Kasumi-1 (cell line): ENCODE data around the gene AGAP5.
A peak's percentile ranks its signal among the peaks of the same experiment; 100 is the strongest.

Source experiments
- DNase-seq, 2 experiments: peaks; one replicate each; lab custom pipeline; 2025; lab: John Stamatoyannopoulos, UW

Gene AGAP5

GRCh38 chr10:73653701-73654100 lies 44.2 kb downstream of the AGAP5 start:
- peak; percentile 83 to 92 for DNase-seq

GRCh38 chr10:73653195-73653594 lies 44.7 kb downstream of the AGAP5 start:
- DNase-seq: no peak

DNA sequence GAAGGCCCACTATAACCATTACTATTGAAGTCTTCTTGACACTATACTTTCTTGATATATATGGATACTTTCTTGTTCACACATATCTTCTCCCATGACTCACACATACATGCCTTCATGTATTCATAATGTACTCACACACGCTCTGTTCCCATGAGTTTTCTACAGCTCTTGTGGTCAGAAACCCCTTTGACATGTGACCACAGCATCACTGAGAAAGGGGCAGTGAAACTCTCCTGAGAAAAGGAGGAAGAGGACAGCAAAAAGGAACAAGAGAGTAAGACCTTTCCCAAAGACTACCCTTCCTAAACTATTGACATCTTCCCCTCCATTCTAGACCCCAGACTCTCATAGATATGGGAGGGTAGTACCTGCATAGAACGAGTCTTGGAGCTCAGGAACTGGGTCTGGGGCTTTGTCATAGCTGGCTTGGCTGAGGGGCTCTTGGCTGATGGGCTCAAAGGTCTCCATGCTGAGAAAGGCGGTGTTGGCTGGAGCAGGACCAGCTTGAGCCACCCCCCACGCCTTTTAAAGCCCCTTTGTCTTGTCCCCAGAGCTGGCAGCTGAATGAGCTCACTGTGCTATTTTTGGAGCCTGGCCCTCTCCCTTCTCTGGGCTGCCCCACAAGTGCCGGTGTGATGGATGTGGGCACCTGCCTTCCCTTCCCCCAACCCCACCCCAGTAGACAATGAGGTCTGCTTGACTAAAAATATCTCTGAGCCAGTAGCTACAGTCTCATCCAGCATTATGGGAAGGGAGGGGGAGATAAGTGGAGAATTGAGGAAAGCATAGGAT lies 47.2 kb downstream of the AGAP5 start:
- no peak for DNase-seq

DNA sequence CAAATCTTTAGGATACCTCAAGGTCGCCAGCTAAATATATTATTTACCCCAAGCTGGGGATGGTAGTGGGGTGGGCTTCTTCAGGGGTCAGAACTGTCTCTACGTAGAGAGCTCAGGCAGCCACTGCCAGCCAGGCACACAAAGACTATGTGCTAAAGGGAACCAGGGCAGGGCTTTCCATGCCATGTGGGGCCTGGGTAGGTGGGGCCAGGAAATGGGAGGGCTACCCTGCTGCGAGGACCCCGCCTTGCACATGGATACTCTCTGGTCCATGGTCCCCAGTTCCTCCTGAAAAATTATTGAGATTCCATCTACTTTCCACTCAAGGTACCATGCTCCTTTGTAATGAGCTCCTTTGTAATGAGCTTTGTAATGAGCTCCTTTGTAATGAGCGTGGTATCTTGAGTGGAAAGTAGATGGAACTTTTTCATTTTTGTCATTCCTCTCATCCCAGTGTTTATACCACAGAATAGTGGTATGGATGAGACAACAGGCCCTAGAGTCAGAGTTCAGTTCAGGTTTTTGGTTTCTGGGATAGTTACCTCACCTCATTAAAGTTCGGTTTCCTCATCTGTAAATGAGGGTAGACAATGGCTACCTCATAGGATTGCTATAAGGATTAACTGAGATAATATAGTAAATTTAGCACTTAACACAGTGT lies 47.9 kb downstream of the AGAP5 start:
- DNase-seq: no peak

DNA sequence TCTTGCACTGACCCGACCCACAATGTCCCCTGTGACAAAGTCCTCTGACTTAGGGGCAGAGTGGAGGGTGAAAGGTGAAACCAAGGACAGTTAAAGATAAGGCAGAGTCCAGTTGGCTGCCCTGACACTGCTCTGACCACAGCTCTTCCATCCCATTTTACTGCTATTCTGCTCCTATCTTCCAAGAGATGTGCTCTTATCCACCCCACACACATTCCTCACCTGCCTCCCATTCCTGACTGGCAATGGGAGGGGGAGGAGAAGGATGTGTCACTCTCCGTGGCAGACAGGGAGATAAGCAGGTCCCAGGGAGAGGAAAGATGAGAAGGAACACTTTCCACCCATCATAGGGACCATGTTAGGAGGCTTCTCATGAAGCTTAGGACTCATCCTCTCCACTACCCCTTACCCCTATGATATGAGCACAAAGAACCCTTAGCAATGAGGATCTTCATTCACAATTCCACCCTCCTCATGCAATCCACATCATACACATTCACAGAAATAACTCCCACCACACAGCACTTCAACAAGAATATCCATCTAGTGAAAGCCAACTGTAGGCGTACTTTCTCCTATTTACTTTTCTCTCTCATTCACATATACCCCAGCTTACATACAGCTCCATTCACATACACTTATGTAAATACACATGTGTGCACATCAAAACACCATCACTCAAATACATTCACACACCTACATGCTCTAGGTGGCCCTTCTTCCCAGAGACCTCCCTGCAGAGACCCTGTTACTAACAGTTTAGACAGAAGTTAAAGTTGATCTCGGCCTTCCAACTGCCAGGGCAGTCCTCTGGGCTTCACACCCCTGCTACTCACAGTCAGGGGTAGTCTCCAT lies 48.7 kb downstream of the AGAP5 start:
- DNase-seq: no peak

GRCh38 chr10:73647875-73648651 lies 49.8 kb downstream of the AGAP5 start:
- no peak for DNase-seq

DNA sequence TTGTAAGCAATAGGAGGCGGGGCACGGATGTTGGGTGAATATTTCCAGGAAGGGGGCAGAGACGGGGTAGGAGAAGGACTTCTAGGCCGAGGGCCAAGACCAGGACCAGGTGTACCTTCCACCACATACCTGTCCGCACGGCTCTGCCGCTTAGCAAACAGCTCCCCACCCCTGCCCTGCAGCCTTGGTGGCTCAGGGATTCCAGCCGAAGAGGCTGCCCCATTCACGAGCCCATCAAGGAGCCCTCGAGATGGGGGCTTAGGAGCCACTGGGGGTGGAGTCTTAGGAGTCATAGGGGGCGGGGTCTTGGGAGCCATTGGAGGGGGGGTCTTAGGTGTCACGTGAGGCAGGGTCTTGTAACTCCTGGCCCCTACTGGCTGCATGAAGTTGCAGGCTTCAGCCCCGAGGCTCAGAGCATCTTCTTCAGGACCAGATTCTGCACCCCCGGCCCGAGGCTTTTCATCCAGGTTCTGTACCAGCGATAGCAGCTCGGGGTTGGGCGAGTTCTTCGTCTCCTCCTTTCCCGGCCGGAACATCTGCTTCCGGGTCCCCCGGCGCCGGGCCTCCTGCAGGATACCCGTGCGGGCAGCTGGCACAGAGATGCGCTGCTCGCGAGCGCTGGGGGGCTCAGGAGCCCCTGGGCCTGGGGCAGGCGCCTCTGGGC lies 50.6 kb downstream of the AGAP5 start:
- no peak for DNase-seq

DNA sequence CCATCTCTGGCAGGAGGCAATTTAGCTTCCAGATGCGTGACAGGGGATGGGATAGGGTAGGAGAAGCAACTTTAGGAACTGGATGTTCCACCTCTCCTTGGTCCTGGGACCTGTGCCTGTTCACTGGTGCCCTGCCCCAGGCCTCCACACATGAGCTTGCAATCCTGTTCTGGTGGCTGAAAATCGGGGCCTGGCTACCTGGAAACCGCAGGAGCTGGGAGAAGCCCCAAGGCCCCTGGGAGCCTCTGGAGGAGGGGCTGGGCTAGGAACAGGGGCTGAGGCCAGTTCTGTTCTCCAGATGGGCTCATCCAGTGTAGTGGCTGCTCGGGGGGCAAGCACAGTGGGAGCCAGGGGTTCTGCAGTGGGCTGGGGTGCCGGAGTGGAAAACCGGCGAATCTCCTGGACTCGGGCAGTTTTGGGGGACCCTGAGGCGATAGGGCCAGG lies 51.3 kb downstream of the AGAP5 start:
- DNase-seq: no peak

DNA sequence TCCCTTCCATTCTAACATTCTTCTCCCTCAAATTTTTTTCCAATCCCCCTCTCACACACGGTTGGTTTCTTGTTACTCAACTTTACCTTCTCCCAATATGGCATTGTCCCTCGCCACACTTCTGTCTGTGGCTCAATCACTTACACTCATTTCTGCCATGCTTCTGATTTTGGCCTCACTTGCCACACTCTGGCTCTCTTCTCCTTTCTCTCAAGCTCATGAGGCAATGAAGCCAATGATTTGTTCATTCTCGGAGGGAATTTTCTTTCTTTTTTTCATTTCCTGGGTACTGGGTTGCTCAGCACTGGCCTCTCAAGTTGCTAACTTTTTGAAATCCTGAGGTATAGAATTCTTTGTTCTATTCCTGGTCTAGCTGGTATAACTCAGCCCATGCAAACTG lies 52.7 kb downstream of the AGAP5 start:
- no peak for DNase-seq

GRCh38 chr10:73644767-73645166 lies 53.1 kb downstream of the AGAP5 start:
- no peak for DNase-seq

DNA sequence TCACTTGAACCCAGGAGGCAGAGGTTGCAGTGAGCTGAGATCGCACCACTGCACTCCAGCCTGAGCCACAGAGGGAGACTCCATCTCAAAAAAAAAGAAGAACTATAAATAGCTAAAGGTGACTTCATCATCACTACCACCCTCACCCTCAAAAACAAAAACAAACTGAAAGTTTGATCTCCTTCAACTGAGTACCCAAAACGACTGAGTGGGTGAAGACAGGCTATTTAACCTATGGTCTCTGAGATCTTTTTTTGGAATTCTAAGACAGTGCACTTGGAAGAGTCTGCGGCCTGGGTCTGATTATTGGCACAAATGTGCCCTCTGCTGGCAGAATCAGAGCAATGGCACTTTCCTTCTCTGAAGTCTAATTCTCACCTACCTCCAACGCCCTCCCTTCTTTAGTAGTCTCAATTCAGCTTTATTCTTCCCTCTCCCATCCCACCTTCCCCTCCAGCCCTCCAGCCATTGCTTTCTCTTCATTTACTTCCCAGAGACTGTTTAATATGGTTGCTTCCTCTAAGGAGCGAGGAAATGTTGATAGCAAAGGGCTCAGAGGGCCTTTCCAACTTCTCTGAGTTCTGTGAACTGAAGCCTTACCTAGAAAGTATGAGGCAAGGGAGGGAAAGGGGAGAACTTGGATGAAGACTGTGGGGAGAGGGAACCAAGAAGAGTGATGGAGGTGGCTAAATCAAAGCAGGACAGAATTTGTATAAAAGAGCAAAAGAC lies 53.7 kb downstream of the AGAP5 start:
- peak; percentile 90 to 94 for DNase-seq

GRCh38 chr10:73643362-73643761 lies 54.5 kb downstream of the AGAP5 start:
- no peak for DNase-seq

GRCh38 chr10:73641328-73642060 lies 56.4 kb downstream of the AGAP5 start, which contains the start of gene MYOZ1:
TSS of gene MYOZ1 (minus strand) at chr10:73641474. CDS start at chr10:73640017, 1,457 bp downstream.
- peak; percentile 72 to 80 for DNase-seq

DNA sequence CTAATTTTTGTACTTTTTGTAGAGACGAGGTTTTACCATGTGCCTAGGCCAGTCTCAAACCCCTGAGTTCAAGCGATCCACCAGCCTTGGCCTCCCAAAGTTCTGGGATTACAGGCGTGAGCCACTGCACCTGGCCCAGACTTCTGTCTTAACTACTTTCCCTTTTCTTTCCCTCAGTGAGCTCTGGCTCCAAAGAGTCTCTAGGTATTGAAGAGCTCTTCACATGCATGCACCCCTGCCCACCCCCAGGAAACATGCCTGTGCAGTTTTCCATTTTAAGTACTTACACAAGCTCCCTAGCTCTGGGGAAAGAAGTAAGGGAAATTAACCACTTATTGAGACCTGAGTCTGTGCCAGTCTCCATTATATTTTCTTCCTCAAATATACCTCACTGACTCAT lies 58.6 kb downstream of the AGAP5 start:
- no peak for DNase-seq

- DNase-seq: no peak
These were observed 62.1 kb downstream of the AGAP5 start for GRCh38 chr10:73635781-73636180.

GRCh38 chr10:73634421-73634820 lies 63.5 kb downstream of the AGAP5 start:
- no peak for DNase-seq

DNA sequence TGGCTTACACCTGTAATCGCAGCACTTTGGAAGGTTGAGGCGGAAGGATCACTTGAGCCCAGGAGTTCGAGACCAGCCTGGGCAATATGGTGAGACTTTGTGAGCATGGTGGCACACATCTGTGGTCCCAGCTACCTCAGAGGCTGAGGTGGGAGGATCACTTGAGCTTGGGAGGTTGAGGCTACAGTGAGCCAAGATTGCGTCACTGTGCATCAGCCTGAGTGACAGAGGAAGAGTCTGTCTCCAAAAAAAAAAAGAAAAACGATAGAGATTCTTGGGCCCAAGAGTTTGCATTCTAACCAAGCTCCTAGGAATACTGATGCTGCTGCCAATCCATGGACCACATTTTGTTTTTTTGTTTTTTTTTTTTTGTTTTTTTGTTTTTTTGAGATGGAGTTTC lies 68.7 kb downstream of the AGAP5 start:
- no peak for DNase-seq

GRCh38 chr10:73628405-73628804 lies 69.5 kb downstream of the AGAP5 start:
- no peak for DNase-seq

DNA sequence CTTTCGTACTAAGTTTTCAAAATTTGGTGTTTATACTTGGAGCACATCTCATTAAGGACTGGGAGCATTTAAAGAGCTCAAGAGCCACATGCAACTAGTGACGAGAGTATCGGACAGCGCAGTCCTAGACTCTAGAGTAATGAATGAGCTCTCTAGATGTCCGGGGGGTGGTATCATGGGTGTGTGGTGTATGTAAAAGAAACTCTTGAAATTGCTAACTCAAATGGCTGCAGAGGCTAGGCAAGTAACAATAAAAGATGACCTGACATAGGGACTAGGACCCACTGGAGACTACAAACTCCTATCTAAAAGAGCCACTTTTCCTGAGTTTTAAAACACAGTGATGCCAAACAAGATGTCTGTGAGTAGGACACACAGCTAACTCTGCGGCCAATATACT lies 70.6 kb downstream of the AGAP5 start:
- no peak for DNase-seq
